Stimulated activated naive B cell treated with anti-CD40 and anti-IgM and Interleukin-4, amounts not matched to agents 10 μg/mL and 1 μg/mL and 100 μg/mL, for 72 hours (primary cell): Measurements from ENCODE around the gene OLIG3.
A peak's percentile ranks its signal among the peaks of the same experiment; 100 is the strongest.

Source experiments
- ATAC-seq, 2 donors: fragments of 150-1000 bp; cut with Tn5 transposase; replicated peaks; 2 replicates each; pipeline ENCODE4 v1.10.0; 2021; ENCODE audit warnings: moderate library complexity in 1 of 2
- DNase-seq: peaks from one replicate; pipeline ENCODE4 v3.0.0; 2021
- H3K27ac Mint-ChIP-seq: one replicate; pipeline ENCODE4 v1.8.0; 2022; ENCODE audit warnings: mild to moderate bottlenecking, mixed read lengths
- H3K27me3 Mint-ChIP-seq, 2 donors: one replicate each; pipeline ENCODE4 v1.8.0; 2022; ENCODE audit warnings: mixed read lengths in 2 of 2
- H3K36me3 Mint-ChIP-seq, 2 donors: one replicate each; pipeline ENCODE4 v1.8.0; 2022; ENCODE audit warnings: mixed read lengths in 2 of 2, mild to moderate bottlenecking in 1 of 2
- H3K4me1 Mint-ChIP-seq, 2 donors: one replicate each; pipeline ENCODE4 v1.8.0; 2022; ENCODE audit warnings: mixed read lengths in 2 of 2, mild to moderate bottlenecking in 1 of 2
- H3K4me3 Mint-ChIP-seq, 2 donors: one replicate each; pipeline ENCODE4 v1.8.0; 2022; ENCODE audit warnings: mild to moderate bottlenecking in 2 of 2, mixed read lengths in 2 of 2, moderate library complexity in 1 of 2
- H3K9me3 Mint-ChIP-seq, 2 donors: one replicate each; pipeline ENCODE4 v1.8.0; 2022; ENCODE audit warnings: mixed read lengths in 2 of 2, mild to moderate bottlenecking in 1 of 2

OLIG3 gene

DNA sequence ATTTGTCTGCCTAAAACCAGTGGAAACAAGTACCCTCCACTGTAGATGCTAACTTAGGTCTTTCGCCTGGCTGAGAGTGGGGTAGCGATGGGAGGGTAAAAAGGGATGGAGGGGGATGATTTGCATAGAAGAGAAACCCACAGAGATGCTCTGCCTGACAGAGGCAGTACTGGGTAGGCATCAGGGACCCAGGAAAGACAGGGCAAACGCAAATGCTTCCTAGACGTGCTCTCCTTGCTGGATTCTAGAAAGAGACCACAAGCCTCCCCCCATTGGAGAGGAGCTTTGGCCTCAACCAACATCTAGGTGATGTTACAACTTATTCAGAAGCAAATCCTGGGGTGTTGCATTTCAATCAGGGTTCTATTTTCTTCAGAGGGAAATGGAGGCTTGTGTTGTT lies 3.2 kb downstream of the OLIG3 start:
- ATAC-seq, result no peak
- Mint-ChIP-seq H3K27ac (no peak overlapping the region), H3K9me3 (peaks cover 0 to 4% of the 10 kb centered on the region in 2 donors), H3K4me3 (no peak overlapping the region), H3K36me3 (peaks cover 5 to 9% of the 10 kb centered on the region in 2 donors), H3K27me3 (peaks cover 86 to 95% of the 10 kb centered on the region in 2 donors), H3K4me1 (peaks cover 31 to 77% of the 10 kb centered on the region in 2 donors)
- DNase-seq, result no peak

DNA sequence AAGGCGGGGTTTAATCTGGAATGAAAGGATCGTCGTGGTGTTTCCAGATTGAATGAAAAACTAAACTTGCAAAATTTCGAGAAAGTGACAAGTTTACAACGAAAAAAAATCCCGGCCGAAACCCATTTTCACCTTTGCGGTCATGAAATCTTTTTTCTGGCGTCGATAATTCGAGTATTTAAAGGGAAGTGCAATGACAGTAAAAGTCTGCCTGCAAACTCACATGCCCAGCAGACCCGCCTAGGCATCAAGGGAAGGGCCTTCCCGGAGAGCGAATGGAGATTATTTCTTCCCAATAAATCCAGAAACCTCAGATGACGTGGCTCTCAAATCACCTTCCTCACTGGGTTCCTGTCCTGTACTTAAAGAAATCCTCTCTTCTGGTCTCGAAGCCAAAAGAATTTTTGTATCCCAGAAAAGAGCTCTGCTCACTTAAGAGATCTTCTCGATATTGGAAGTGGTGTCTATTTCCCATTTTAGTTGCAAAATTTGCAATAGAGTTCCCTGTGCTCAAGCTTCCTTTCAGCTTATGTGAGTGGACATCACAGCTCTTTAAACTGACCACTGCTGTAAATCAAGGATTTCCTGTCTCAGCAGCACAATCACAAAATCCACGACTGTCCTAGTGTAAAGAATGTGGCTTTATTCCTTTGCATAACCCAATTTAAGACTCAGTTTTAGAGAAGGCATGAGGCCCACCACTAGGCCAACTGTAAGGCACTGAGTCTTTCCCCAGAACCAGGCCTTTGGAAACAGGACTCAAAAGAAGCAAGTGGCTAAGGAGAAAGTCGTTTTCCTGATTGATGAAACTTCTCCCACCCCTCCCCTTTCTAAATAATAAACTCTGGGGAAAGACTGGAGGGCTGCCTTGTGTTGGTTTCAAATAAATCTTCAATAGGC lies 3.9 kb downstream of the OLIG3 start:
- H3K36me3 Mint-ChIP-seq, result peaks cover 5 to 9% of the 10 kb centered on the region in 2 donors
- peaks cover 85 to 95% of the 10 kb centered on the region in 2 donors for H3K27me3 Mint-ChIP-seq
- H3K9me3 Mint-ChIP-seq, result peaks cover 0 to 4% of the 10 kb centered on the region in 2 donors
- peaks cover 25 to 72% of the 10 kb centered on the region in 2 donors for H3K4me1 Mint-ChIP-seq
- H3K4me3 Mint-ChIP-seq, result peak overlapping the region in 1 of 2 donors; percentile 76
- DNase-seq (no peak), ATAC-seq (no peak)
- peak overlapping the region; percentile 31 for H3K27ac Mint-ChIP-seq

- peaks cover under 1 to 2% of the 10 kb centered on the region in 2 donors for H3K36me3 Mint-ChIP-seq
- H3K27ac Mint-ChIP-seq, result peak overlapping the region; percentile 48
- peaks cover 18 to 62% of the 10 kb centered on the region in 2 donors for H3K4me1 Mint-ChIP-seq
- H3K9me3 Mint-ChIP-seq, result no peaks in the 10 kb centered on the region
- peak overlapping the region; percentile 69 to 76 for H3K4me3 Mint-ChIP-seq
- no peak for DNase-seq
- peaks cover 81 to 90% of the 10 kb centered on the region in 2 donors for H3K27me3 Mint-ChIP-seq
- peak; percentile 12 to 19 for ATAC-seq
These were observed 4.9 kb downstream of the OLIG3 start for GRCh38 chr6:137489046-137490005.

- H3K4me3 Mint-ChIP-seq, result peak overlapping the region; percentile 76
- ATAC-seq (peak in 1 of 2 donors; percentile 18), DNase-seq (no peak)
- peaks cover 0 to 2% of the 10 kb centered on the region in 2 donors for H3K36me3 Mint-ChIP-seq
- H3K27ac Mint-ChIP-seq, result peak overlapping the region; percentile 48
- peaks cover 80 to 89% of the 10 kb centered on the region in 2 donors for H3K27me3 Mint-ChIP-seq
- peaks cover 16 to 55% of the 10 kb centered on the region in 2 donors for H3K4me1 Mint-ChIP-seq
- H3K9me3 Mint-ChIP-seq, result no peaks in the 10 kb centered on the region
These were observed 5.8 kb downstream of the OLIG3 start for GRCh38 chr6:137488150-137489045.

GRCh38 chr6:137487869-137488149 lies 6.4 kb downstream of the OLIG3 start:
- no peaks in the 10 kb centered on the region for H3K9me3 Mint-ChIP-seq
- peaks cover 0 to 2% of the 10 kb centered on the region in 2 donors for H3K36me3 Mint-ChIP-seq
- H3K27ac Mint-ChIP-seq, result peak overlapping the region; percentile 31
- peaks cover 75 to 87% of the 10 kb centered on the region in 2 donors for H3K27me3 Mint-ChIP-seq
- H3K4me1 Mint-ChIP-seq, result peaks cover 12 to 49% of the 10 kb centered on the region in 2 donors
- H3K4me3 Mint-ChIP-seq, result peak overlapping the region in 1 of 2 donors; percentile 76
- DNase-seq (no peak), ATAC-seq (no peak)

- ATAC-seq (no peak), DNase-seq (no peak)
- Mint-ChIP-seq H3K36me3 (peaks cover 0 to 2% of the 10 kb centered on the region in 2 donors), H3K4me1 (peaks cover 9 to 44% of the 10 kb centered on the region in 2 donors), H3K4me3 (peak overlapping the region; percentile 57 to 58), H3K27ac (peak overlapping the region; percentile 56), H3K27me3 (peaks cover 70 to 84% of the 10 kb centered on the region in 2 donors), H3K9me3 (no peaks in the 10 kb centered on the region)
These were observed 6.9 kb downstream of the OLIG3 start for GRCh38 chr6:137487181-137487868.

GRCh38 chr6:137486416-137486815 lies 7.8 kb downstream of the OLIG3 start:
- Mint-ChIP-seq H3K27ac (no peak overlapping the region), H3K4me3 (no peak overlapping the region), H3K4me1 (peaks cover 9 to 38% of the 10 kb centered on the region in 2 donors), H3K27me3 (peaks cover 68 to 82% of the 10 kb centered on the region in 2 donors), H3K9me3 (no peaks in the 10 kb centered on the region), H3K36me3 (peaks cover 0 to 2% of the 10 kb centered on the region in 2 donors)
- ATAC-seq, result no peak
- no peak for DNase-seq

- peaks cover 43 to 65% of the 10 kb centered on the region in 2 donors for H3K27me3 Mint-ChIP-seq
- DNase-seq (no peak), ATAC-seq (no peak)
- H3K36me3 Mint-ChIP-seq, result no peaks in the 10 kb centered on the region
- no peak overlapping the region for H3K4me3 Mint-ChIP-seq
- H3K27ac Mint-ChIP-seq, result no peak overlapping the region
- H3K9me3 Mint-ChIP-seq, result no peaks in the 10 kb centered on the region
- H3K4me1 Mint-ChIP-seq, result no peaks in the 10 kb centered on the region
These were observed 13.8 kb downstream of the OLIG3 start for GRCh38 chr6:137480431-137480830.

DNA sequence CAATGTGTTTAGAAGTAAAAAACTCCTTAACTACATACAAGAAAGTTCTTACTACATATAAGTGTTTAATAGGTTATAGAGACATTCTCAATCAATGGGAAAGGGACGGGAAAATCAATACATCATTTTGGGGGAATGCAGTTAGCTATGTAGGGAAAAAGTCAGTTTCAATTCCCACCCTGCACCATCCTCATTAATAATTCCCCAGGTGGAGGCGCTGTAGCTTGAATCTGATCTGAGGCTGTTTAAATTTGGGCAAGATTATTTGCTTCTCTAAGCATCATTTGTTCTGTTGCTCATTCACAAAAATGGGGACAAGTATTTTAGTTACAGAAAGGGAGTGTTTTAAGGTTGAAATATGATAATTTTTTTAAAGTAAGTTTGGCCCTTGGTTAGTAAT lies 19.1 kb downstream of the OLIG3 start:
- Mint-ChIP-seq H3K9me3 (no peaks in the 10 kb centered on the region), H3K4me1 (no peaks in the 10 kb centered on the region), H3K27ac (no peak overlapping the region), H3K4me3 (no peak overlapping the region), H3K36me3 (no peaks in the 10 kb centered on the region), H3K27me3 (peaks cover 38 to 51% of the 10 kb centered on the region in 2 donors)
- ATAC-seq, result no peak
- no peak for DNase-seq

DNA sequence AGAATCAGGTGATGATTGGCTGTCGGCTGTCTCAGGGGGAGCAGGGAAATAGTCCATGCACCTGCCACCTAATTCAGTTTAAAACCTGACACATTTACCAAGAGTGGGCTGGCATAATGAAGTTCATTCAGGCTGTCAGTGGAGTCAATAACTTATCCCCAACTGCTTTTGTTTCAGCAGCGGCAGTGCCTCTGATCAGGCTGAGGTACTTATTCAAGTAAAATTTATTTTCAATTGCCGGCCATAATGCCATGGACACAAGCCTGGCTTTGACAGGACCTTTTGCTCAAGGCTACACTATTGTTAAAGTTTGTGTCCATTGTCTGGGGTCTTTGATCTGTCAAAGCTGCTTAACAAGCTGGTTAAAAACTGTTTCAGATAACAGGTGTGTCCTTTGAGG lies 20.6 kb downstream of the OLIG3 start:
- peaks cover 32 to 39% of the 10 kb centered on the region in 2 donors for H3K27me3 Mint-ChIP-seq
- no peaks in the 10 kb centered on the region for H3K36me3 Mint-ChIP-seq
- H3K4me3 Mint-ChIP-seq, result no peak overlapping the region
- H3K9me3 Mint-ChIP-seq, result no peaks in the 10 kb centered on the region
- no peak overlapping the region for H3K27ac Mint-ChIP-seq
- DNase-seq (no peak), ATAC-seq (no peak)
- H3K4me1 Mint-ChIP-seq, result no peaks in the 10 kb centered on the region

- Mint-ChIP-seq H3K4me1 (no peaks in the 10 kb centered on the region), H3K4me3 (no peak overlapping the region), H3K36me3 (no peaks in the 10 kb centered on the region), H3K27ac (no peak overlapping the region), H3K9me3 (no peaks in the 10 kb centered on the region), H3K27me3 (peaks cover 32 to 41% of the 10 kb centered on the region in 2 donors)
- no peak for DNase-seq
- ATAC-seq, result no peak
These were observed 21.5 kb downstream of the OLIG3 start for GRCh38 chr6:137472641-137473137.

DNA sequence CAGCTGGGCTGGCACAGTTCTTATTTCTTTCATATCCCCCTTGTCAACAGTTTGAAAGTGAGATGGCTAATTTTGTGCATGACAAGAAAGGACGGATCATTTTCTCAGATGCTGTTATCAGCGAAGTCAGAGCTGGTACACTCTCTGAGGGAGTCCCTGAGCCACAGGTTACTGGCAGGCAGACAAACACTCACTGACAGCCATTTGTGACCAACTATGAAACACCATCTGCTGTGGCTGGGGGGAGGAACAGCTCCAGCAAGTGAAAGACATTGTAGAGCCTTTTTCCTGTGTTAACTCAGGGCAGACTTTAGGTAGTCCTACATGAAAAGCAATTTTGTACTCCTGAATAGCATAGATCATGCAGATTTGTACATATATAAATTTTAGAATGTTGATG lies 22.2 kb downstream of the OLIG3 start:
- Mint-ChIP-seq H3K4me1 (no peaks in the 10 kb centered on the region), H3K36me3 (no peaks in the 10 kb centered on the region), H3K27ac (no peak overlapping the region), H3K4me3 (no peak overlapping the region), H3K27me3 (peaks cover 28 to 42% of the 10 kb centered on the region in 2 donors), H3K9me3 (no peaks in the 10 kb centered on the region)
- DNase-seq (no peak), ATAC-seq (no peak)

DNA sequence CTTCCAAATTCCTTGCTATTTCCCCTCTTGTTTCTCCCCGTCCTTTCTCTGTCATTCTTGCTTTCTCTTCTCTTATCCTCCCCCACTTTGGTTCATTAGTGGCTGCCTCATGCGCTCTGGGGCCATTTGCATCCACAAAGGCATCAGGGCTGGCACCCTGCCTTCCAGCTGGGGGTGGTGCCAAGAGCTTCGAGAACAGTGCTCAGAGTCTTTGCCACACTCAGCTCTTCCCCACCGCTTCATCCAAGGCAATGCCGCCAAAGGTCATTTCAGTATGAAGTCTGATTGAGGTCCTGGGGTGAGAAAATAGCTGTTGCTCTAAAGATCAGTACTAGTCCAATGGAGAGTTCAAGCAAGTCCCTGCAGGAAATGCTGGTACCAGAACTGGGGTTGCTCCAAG lies 22.7 kb downstream of the OLIG3 start:
- Mint-ChIP-seq H3K4me3 (no peak overlapping the region), H3K36me3 (no peaks in the 10 kb centered on the region), H3K27me3 (peaks cover 24 to 40% of the 10 kb centered on the region in 2 donors), H3K4me1 (no peaks in the 10 kb centered on the region), H3K27ac (no peak overlapping the region), H3K9me3 (no peaks in the 10 kb centered on the region)
- DNase-seq (no peak), ATAC-seq (no peak)
